ENCODE data around the gene ATOH7. TPM values are rescaled to one million over a fixed set of nuclear protein-coding genes. Genes with fewer than 3 reads are reported as not detected.

ATOH7 gene
- total RNA-seq, 2 donors from 2014 or later: not detected

GRCh38 chr10:68230268-68230667 is 1.6 kb downstream of the ATOH7 start:
- Histone ChIP-seq H3K27ac (no peak overlapping the region), H3K9me3 (no peaks in the 10 kb centered on the region), H3K4me1 (replicated peaks) (no peaks in the 10 kb centered on the region), H3K36me3 (no peaks in the 10 kb centered on the region), H3K4me3 (no peak overlapping the region), H3K27me3 (replicated peaks; ENCODE audit: insufficient read depth) (no peaks in the 10 kb centered on the region)
- whole genome bisulfite sequencing: 77% methylated on average over 5 of the region's 5 CpGs
- DNase-seq (ENCODE audit: low spot score): no peak
- intact Hi-C loops (cut with DNase I): no loop called here
- no peak for TF ChIP-seq POLR2AphosphoS5 (IDR thresholded peaks at IDR 0.05)
- TF ChIP-seq CTCF (IDR thresholded peaks at IDR 0.05): no peak
- TF ChIP-seq POLR2A (IDR thresholded peaks at IDR 0.05): no peak

- no peaks in the 10 kb centered on the region for H3K27me3 ChIP-seq (replicated peaks; ENCODE audit: insufficient read depth)
- H3K27ac ChIP-seq: no peak overlapping the region
- TF ChIP-seq POLR2A (IDR thresholded peaks at IDR 0.05) (no peak), POLR2AphosphoS5 (IDR thresholded peaks at IDR 0.05) (no peak), CTCF (IDR thresholded peaks at IDR 0.05) (no peak)
- H3K9me3 ChIP-seq: no peaks in the 10 kb centered on the region
- H3K4me3 ChIP-seq: no peak overlapping the region
- no peaks in the 10 kb centered on the region for H3K4me1 ChIP-seq (replicated peaks)
- no peak for DNase-seq (ENCODE audit: low spot score)
- no peaks in the 10 kb centered on the region for H3K36me3 ChIP-seq
- intact Hi-C loops (cut with DNase I): no loop called here
These were observed 7.1 kb downstream of the ATOH7 start for GRCh38 chr10:68224810-68225209.

GRCh38 chr10:68223535-68224165 is 8.3 kb downstream of the ATOH7 start:
- Histone ChIP-seq H3K4me1 (replicated peaks) (no peaks in the 10 kb centered on the region), H3K4me3 (no peak overlapping the region), H3K9me3 (no peaks in the 10 kb centered on the region), H3K27ac (no peak overlapping the region), H3K27me3 (replicated peaks; ENCODE audit: insufficient read depth) (no peaks in the 10 kb centered on the region), H3K36me3 (no peaks in the 10 kb centered on the region)
- no peak for TF ChIP-seq POLR2AphosphoS5 (IDR thresholded peaks at IDR 0.05)
- no peak for TF ChIP-seq CTCF (IDR thresholded peaks at IDR 0.05)
- no peak for TF ChIP-seq POLR2A (IDR thresholded peaks at IDR 0.05)
- intact Hi-C loops (cut with DNase I): no loop called here
- WGBS: 85% methylated on average over 3 of the region's 3 CpGs
- DNase-seq (ENCODE audit: low spot score): no peak

- H3K27ac ChIP-seq: no peak overlapping the region
- H3K9me3 ChIP-seq: no peaks in the 10 kb centered on the region
- no peaks in the 10 kb centered on the region for H3K4me1 ChIP-seq (replicated peaks)
- DNase-seq (ENCODE audit: low spot score): no peak
- no peaks in the 10 kb centered on the region for H3K36me3 ChIP-seq
- H3K4me3 ChIP-seq: no peak overlapping the region
- H3K27me3 ChIP-seq (replicated peaks; ENCODE audit: insufficient read depth): no peaks in the 10 kb centered on the region
- 77% methylated on average over 2 of the region's 2 CpGs for WGBS
- TF ChIP-seq POLR2AphosphoS5 (IDR thresholded peaks at IDR 0.05): no peak
- no peak for TF ChIP-seq POLR2A (IDR thresholded peaks at IDR 0.05)
- TF ChIP-seq CTCF (IDR thresholded peaks at IDR 0.05): no peak
- intact Hi-C loops (cut with DNase I): no loop called here
These were observed 9.5 kb downstream of the ATOH7 start for GRCh38 chr10:68222391-68222790.

- no peak overlapping the region for H3K4me3 ChIP-seq
- H3K27ac ChIP-seq: no peak overlapping the region
- H3K27me3 ChIP-seq (replicated peaks; ENCODE audit: insufficient read depth): no peaks in the 10 kb centered on the region
- intact Hi-C loops (cut with DNase I): no loop called here
- DNase-seq (ENCODE audit: low spot score): no peak
- H3K4me1 ChIP-seq (replicated peaks): no peaks in the 10 kb centered on the region
- no peaks in the 10 kb centered on the region for H3K9me3 ChIP-seq
- no peak for TF ChIP-seq CTCF (IDR thresholded peaks at IDR 0.05)
- TF ChIP-seq POLR2A (IDR thresholded peaks at IDR 0.05): no peak
- H3K36me3 ChIP-seq: no peaks in the 10 kb centered on the region
These were observed 10.7 kb downstream of the ATOH7 start for GRCh38 chr10:68221196-68221595.

Data from prostate gland (tissue), 2 donors.